GM12878 (cell line): ENCODE results near the gene IKBKG. TPM values are rescaled to one million over a fixed set of nuclear protein-coding genes. Genes with fewer than 3 reads are reported as not detected.

Source experiments
- BACH1 ChIP-seq: fragments of 450-650 bp; IDR thresholded peaks from 2 replicates; pipeline ENCODE4 v1.6.1; 2017; ENCODE audit warnings: mild to moderate bottlenecking, borderline replicate concordance
- BCL11A ChIP-seq: IDR thresholded peaks from 2 replicates; pipeline ENCODE4 v1.6.1; 2011; ENCODE audit warnings: low read depth, low read length
- BRCA1 ChIP-seq: IDR thresholded peaks from 2 replicates; pipeline ENCODE4 v1.6.1; 2011; ENCODE audit warnings: low read depth, low read length, improper control_type of control experiment
- CTCF ChIP-seq, 3 experiments: IDR thresholded peaks in 2 of 3; conservative IDR thresholded peaks in 1 of 3; 2 replicates each; pipeline ENCODE4 v1.5.1; 2011; ENCODE audit warnings: low read depth in 3 of 3, low read length in 3 of 3, mild to moderate bottlenecking in 3 of 3, control low read depth in 2 of 3, moderate library complexity in 2 of 3, inconsistent platforms in 1 of 3, mixed read lengths in 1 of 3; ENCODE audit not compliant: control insufficient read depth in 2 of 3, insufficient read depth in 1 of 3; ENCODE audit errors: extremely low read depth in 1 of 3
- EED ChIP-seq: sonication (generic); IDR thresholded peaks from 2 replicates; pipeline ENCODE4 v1.6.1; 2016; ENCODE audit warnings: antibody characterized with exemption, low read depth
- FOS ChIP-seq: IDR thresholded peaks from 3 replicates; pipeline ENCODE4 v1.6.1; 2011; ENCODE audit warnings: borderline replicate concordance; ENCODE audit not compliant: insufficient read length; ENCODE audit errors: extremely low read depth
- FOXK2 ChIP-seq: fragments of 450-650 bp; IDR thresholded peaks from 2 replicates; pipeline ENCODE4 v1.6.1; 2017; ENCODE audit warnings: mild to moderate bottlenecking, moderate library complexity
- IKZF1 ChIP-seq: fragments of 450-650 bp; conservative IDR thresholded peaks from 2 replicates; pipeline ENCODE4 v1.6.1; 2017; ENCODE audit warnings: antibody characterized with exemption, mild to moderate bottlenecking
- NFYB ChIP-seq: IDR thresholded peaks from 2 replicates; pipeline ENCODE4 v1.6.1; 2011; ENCODE audit warnings: low read depth, mild to moderate bottlenecking, low read length, improper control_type of control experiment, moderate library complexity; ENCODE audit not compliant: insufficient read depth
- POLR2A ChIP-seq: IDR thresholded peaks from 2 replicates; pipeline ENCODE4 v1.6.1; 2011; ENCODE audit warnings: low read depth, mild to moderate bottlenecking, low read length
- POLR2AphosphoS2 ChIP-seq: IDR thresholded peaks from 2 replicates; pipeline ENCODE4 v1.6.1; 2011; ENCODE audit warnings: low read depth, mild to moderate bottlenecking, low read length, improper control_type of control experiment, moderate library complexity
- POLR2AphosphoS5 ChIP-seq: IDR thresholded peaks from 2 replicates; pipeline ENCODE4 v1.6.1; 2011; ENCODE audit warnings: mild to moderate bottlenecking, low read length, inconsistent platforms
- RAD21 ChIP-seq: IDR thresholded peaks from 2 replicates; pipeline ENCODE4 v1.6.1; 2011; ENCODE audit warnings: mild to moderate bottlenecking, low read depth, low read length, moderate library complexity; ENCODE audit not compliant: insufficient read depth
- RELB ChIP-seq: fragments of 450-650 bp; IDR thresholded peaks from 2 replicates; pipeline ENCODE4 v1.6.1; 2017; ENCODE audit warnings: low read depth, mild to moderate bottlenecking, moderate library complexity
- SREBF2 ChIP-seq: IDR thresholded peaks from 2 replicates; pipeline ENCODE4 v1.6.1; 2012; ENCODE audit warnings: mild to moderate bottlenecking, low read length
- TAF1 ChIP-seq: IDR thresholded peaks from 2 replicates; pipeline ENCODE4 v1.6.1; 2011; ENCODE audit warnings: mild to moderate bottlenecking, low read depth, low read length, borderline replicate concordance
- ZBED1 ChIP-seq: IDR thresholded peaks from 2 replicates; pipeline ENCODE4 v1.6.1; 2016; ENCODE audit warnings: borderline replicate concordance
- ZNF687 ChIP-seq: fragments of 450-650 bp; IDR thresholded peaks from 2 replicates; pipeline ENCODE4 v1.6.1; 2017; ENCODE audit warnings: mild to moderate bottlenecking, moderate library complexity
- polyA plus RNA-seq, 11 experiments: library from polyadenylated mRNA; depleted of rRNA in 4 of 11; unstranded in 6 of 11; stranded (reverse) in 5 of 11; fragments of >200 nt; fragmentation: Nextera tagmentation in 4 of 11; fragmentation: Illumina TruSeq in 1 of 11; extraction: Ambion mirVana in 4 of 11; extraction: Trizol in 1 of 11; gene quantifications; 1 replicate in 1 of 11; 2 replicates in 10 of 11; pipeline versions ENCODE4 v1.2.1 to v1.2.3, GENCODE V29; 2011 to 2016; ENCODE audit warnings: inconsistent platforms in 2 of 11, missing spikeins in 2 of 11, low read depth in 1 of 11
- total RNA-seq, 4 experiments: library from RNA; depleted of rRNA in 3 of 4; stranded (reverse); fragments of >200 nt in 3 of 4; fragmentation: Illumina TruSeq in 1 of 4; extraction: Trizol in 1 of 4; gene quantifications; 2 replicates each; pipeline versions ENCODE4 v1.2.1 to v1.2.3, GENCODE V29; 2013 to 2021

The IKBKG gene
- total and polyA plus RNA-seq, 10 of the 15 experiments (the other 5 are each of a cell fraction or from before 2014, with no cell fraction given) = 0.35 to 30.7 (median 16.7) TPM

- TF ChIP-seq ZNF687 (peak; percentile 76; the same call in 1 of the 2 replicates), TAF1 (peak; percentile 50; the same call in 1 of the 2 replicates), POLR2AphosphoS5 (peak; percentile 59; the same call in 1 of the 2 replicates), BACH1 (no peak), IKZF1 (peak; percentile 59), RELB (no peak), POLR2AphosphoS2 (no peak), CTCF (IDR thresholded peaks at IDR 0.05 in 2 of 3, conservative IDR thresholded peaks at IDR 0.05 in 1 of 3; ENCODE audit: control insufficient read depth in 2 of 3, extremely low read depth in 1 of 3, insufficient read depth in 1 of 3, low read depth in 3 of 3, low read length in 3 of 3) (peak; percentile 52 to 57 (median 55)), RAD21 (peak; percentile 27; the same call in 1 of the 2 replicates), BRCA1 (no peak), NFYB (no peak), POLR2A (peak; percentile 68), BCL11A (no peak), EED (0 out of 2 replicates have a peak, but pooled peaks have one; percentile 18), FOXK2 (no peak), FOS (no peak), SREBF2 (no peak), ZBED1 (no peak)
These were observed 20.3 kb upstream of the IKBKG start (continued) for GRCh38 chrX:154526901-154527675.
